HepG2 (cell line): ENCODE data around the gene RAC3.

Experiments used
- NONO ChIP-seq, 2 experiments: fragments of 450-650 bp in 1 of 2; sonication (generic) in 1 of 2; formaldehyde crosslinking in 1 of 2; IDR thresholded peaks in 1 of 2; conservative IDR thresholded peaks in 1 of 2; 2 replicates each; pipeline versions ENCODE4 v1.6.1 to v1.8.0; 2017 to 2022; ENCODE audit warnings: mild to moderate bottlenecking in 1 of 2, missing genetic modification reagents in 1 of 2, moderate library complexity in 1 of 2
- ZNF333 ChIP-seq: sonication (generic); formaldehyde crosslinking; IDR thresholded peaks from 2 replicates; pipeline ENCODE4 v1.4.0; 2020; ENCODE audit warnings: mild to moderate bottlenecking, missing genetic modification reagents, borderline replicate concordance

- TF ChIP-seq ZNF333 (CRISPR knock-in tag) (no peak), NONO (IDR thresholded peaks at IDR 0.05) (no peak), NONO (CRISPR knock-in tag; conservative IDR thresholded peaks at IDR 0.05) (0 out of 2 replicates have a peak, but pooled peaks have one; percentile 5)
Observed at GRCh38 chr17:82079001-82079677, 47.7 kb downstream of the RAC3 start.
